NCI-H1092 treated with DMSO at 0.1 percent for 48 hours (cell line): ENCODE data around the gene CFAP46.
"Not testable (repeated sequence)": the region's sequence is repeated elsewhere in the genome, so short reads cannot be mapped to it uniquely, and the experiment has no call there.

ENCODE experiments used
- DNase-seq: peaks from one replicate; lab custom pipeline; 2025; lab: John Stamatoyannopoulos, UW

The CFAP46 gene

GRCh38 chr10:132843276-132843675 lies 99.1 kb downstream of the CFAP46 start:
- not testable (repeated sequence) for DNase-seq

GRCh38 chr10:132842397-132842796 lies 100.0 kb downstream of the CFAP46 start:
- DNase-seq, result no peak

GRCh38 chr10:132841615-132841975 lies 100.8 kb downstream of the CFAP46 start:
- no peak for DNase-seq

- DNase-seq, result no peak
Measured at GRCh38 chr10:132840698-132841614, 101.4 kb downstream of the CFAP46 start.

- DNase-seq, result no peak
Measured at GRCh38 chr10:132839061-132839460, 103.3 kb downstream of the CFAP46 start.

- DNase-seq, result no peak
Measured at GRCh38 chr10:132838346-132838970, 103.9 kb downstream of the CFAP46 start.

GRCh38 chr10:132837905-132838304 lies 104.5 kb downstream of the CFAP46 start:
- DNase-seq, result no peak

- no peak for DNase-seq
Measured at GRCh38 chr10:132836832-132837540, 105.4 kb downstream of the CFAP46 start.

GRCh38 chr10:132836248-132836831 lies 106.0 kb downstream of the CFAP46 start:
- DNase-seq, result no peak

- no peak for DNase-seq
Measured at GRCh38 chr10:132835848-132836233, 106.5 kb downstream of the CFAP46 start.

GRCh38 chr10:132834891-132835847 lies 107.2 kb downstream of the CFAP46 start:
- DNase-seq, result no peak

GRCh38 chr10:132834311-132834761 lies 108.0 kb downstream of the CFAP46 start:
- DNase-seq, result no peak

GRCh38 chr10:132833421-132834111 lies 108.8 kb downstream of the CFAP46 start:
- no peak for DNase-seq

GRCh38 chr10:132832186-132832969 lies 110.0 kb downstream of the CFAP46 start:
- DNase-seq, result no peak

GRCh38 chr10:132829403-132829802 lies 113.0 kb downstream of the CFAP46 start:
- DNase-seq, result peak; percentile 6

- no peak for DNase-seq
Measured at GRCh38 chr10:132828681-132829080, 113.7 kb downstream of the CFAP46 start.

- DNase-seq, result no peak
Measured at GRCh38 chr10:132827861-132828539, 114.4 kb downstream of the CFAP46 start.

- no peak for DNase-seq
Measured at GRCh38 chr10:132827423-132827789, 115.0 kb downstream of the CFAP46 start.
